Stimulated activated naive CD8-positive, alpha-beta T cell treated with anti-CD3 and anti-CD28 coated beads, Interleukin-15, Interleukin-2, amounts not matched to agents 100 ng/mL and 50 ng/mL, for 24 hours (primary cell): ENCODE results near the gene IRF3.

Experiments
- H3K27ac Mint-ChIP-seq: one replicate; pipeline ENCODE4 v1.8.0; 2021; ENCODE audit warnings: mild to moderate bottlenecking, mixed read lengths
- H3K27me3 Mint-ChIP-seq: one replicate; pipeline ENCODE4 v1.8.0; 2021; ENCODE audit warnings: mixed read lengths
- H3K36me3 Mint-ChIP-seq: one replicate; pipeline ENCODE4 v1.8.0; 2021; ENCODE audit warnings: low read depth, mixed read lengths
- H3K4me1 Mint-ChIP-seq: one replicate; pipeline ENCODE4 v1.8.0; 2021; ENCODE audit warnings: low read depth, mixed read lengths
- H3K4me3 Mint-ChIP-seq: one replicate; pipeline ENCODE4 v1.8.0; 2021; ENCODE audit warnings: mild to moderate bottlenecking, mixed read lengths
- H3K9me3 Mint-ChIP-seq: one replicate; pipeline ENCODE4 v1.8.0; 2021; ENCODE audit warnings: mixed read lengths

IRF3 gene

GRCh38 chr19:49690656-49691242, 25.1 kb upstream of the IRF3 start, which contains the start of gene CPT1C:
TSS of gene CPT1C (plus strand) at chr19:49691116. CDS start at chr19:49692253, 1,137 bp downstream.
- peaks cover 37% of the 10 kb centered on the region for H3K4me1 Mint-ChIP-seq
- H3K27ac Mint-ChIP-seq: peak within 1 kb of the TSS; percentile 50
- H3K9me3 Mint-ChIP-seq: no peaks in the 10 kb centered on the region
- H3K27me3 Mint-ChIP-seq: peaks cover 21% of the 10 kb centered on the region
- H3K36me3 Mint-ChIP-seq: peaks cover 22% of the 10 kb centered on the region
- peak within 1 kb of the TSS; percentile 60 for H3K4me3 Mint-ChIP-seq

- Mint-ChIP-seq H3K4me1 (peaks cover 37% of the 10 kb centered on the region), H3K36me3 (peaks cover 28% of the 10 kb centered on the region), H3K4me3 (peak overlapping the region; percentile 60), H3K27ac (peak overlapping the region; percentile 50), H3K9me3 (no peaks in the 10 kb centered on the region), H3K27me3 (peaks cover 21% of the 10 kb centered on the region)
Measured at GRCh38 chr19:49690079-49690655, 24.5 kb upstream of the IRF3 start.

GRCh38 chr19:49689133-49690078, 23.7 kb upstream of the IRF3 start, which contains the start of gene ADM5:
TSS of gene ADM5 (plus strand) at chr19:49689594. CDS start at chr19:49689838, 244 bp downstream.
- H3K4me1 Mint-ChIP-seq: peaks cover 37% of the 10 kb centered on the region
- peak within 1 kb of the TSS; percentile 50 for H3K27ac Mint-ChIP-seq
- no peaks in the 10 kb centered on the region for H3K9me3 Mint-ChIP-seq
- H3K36me3 Mint-ChIP-seq: peaks cover 32% of the 10 kb centered on the region
- peak within 1 kb of the TSS; percentile 60 for H3K4me3 Mint-ChIP-seq
- peaks cover 21% of the 10 kb centered on the region for H3K27me3 Mint-ChIP-seq

- Mint-ChIP-seq H3K4me1 (peaks cover 37% of the 10 kb centered on the region), H3K9me3 (no peaks in the 10 kb centered on the region), H3K4me3 (no peak overlapping the region), H3K27me3 (peaks cover 18% of the 10 kb centered on the region), H3K27ac (no peak overlapping the region), H3K36me3 (peaks cover 38% of the 10 kb centered on the region)
Measured at GRCh38 chr19:49688531-49689132, 23.0 kb upstream of the IRF3 start.

- Mint-ChIP-seq H3K36me3 (peaks cover 47% of the 10 kb centered on the region), H3K27ac (peak overlapping the region; percentile 55)
Measured at GRCh38 chr19:49687566-49688316, 22.1 kb upstream of the IRF3 start.

GRCh38 chr19:49687150-49687549, 21.5 kb upstream of the IRF3 start:
- Mint-ChIP-seq H3K36me3 (peaks cover 52% of the 10 kb centered on the region), H3K4me1 (peaks cover 42% of the 10 kb centered on the region), H3K9me3 (no peaks in the 10 kb centered on the region), H3K27me3 (peaks cover 9% of the 10 kb centered on the region), H3K27ac (no peak overlapping the region), H3K4me3 (no peak overlapping the region)

More at GRCh38 chr19:49687566-49688316, 22.1 kb upstream of the IRF3 start:
- no peaks in the 10 kb centered on the region for H3K9me3 Mint-ChIP-seq
- H3K4me1 Mint-ChIP-seq: peaks cover 37% of the 10 kb centered on the region
- no peak overlapping the region for H3K4me3 Mint-ChIP-seq
- H3K27me3 Mint-ChIP-seq: peaks cover 15% of the 10 kb centered on the region

GRCh38 chr19:49686503-49687088, 20.9 kb upstream of the IRF3 start:
- H3K9me3 Mint-ChIP-seq: no peaks in the 10 kb centered on the region
- no peak overlapping the region for H3K4me3 Mint-ChIP-seq
- H3K36me3 Mint-ChIP-seq: peaks cover 57% of the 10 kb centered on the region
- H3K27me3 Mint-ChIP-seq: peaks cover 9% of the 10 kb centered on the region
- H3K27ac Mint-ChIP-seq: no peak overlapping the region
- H3K4me1 Mint-ChIP-seq: peaks cover 46% of the 10 kb centered on the region

- H3K27ac Mint-ChIP-seq: peak overlapping the region; percentile 59
- H3K4me1 Mint-ChIP-seq: peaks cover 44% of the 10 kb centered on the region
- H3K36me3 Mint-ChIP-seq: peaks cover 61% of the 10 kb centered on the region
- no peaks in the 10 kb centered on the region for H3K9me3 Mint-ChIP-seq
- H3K4me3 Mint-ChIP-seq: no peak overlapping the region
- H3K27me3 Mint-ChIP-seq: peaks cover 7% of the 10 kb centered on the region
Measured at GRCh38 chr19:49685845-49686332, 20.2 kb upstream of the IRF3 start.

- peaks cover 64% of the 10 kb centered on the region for H3K36me3 Mint-ChIP-seq
- H3K27ac Mint-ChIP-seq: no peak overlapping the region
- no peak overlapping the region for H3K4me3 Mint-ChIP-seq
- no peaks in the 10 kb centered on the region for H3K9me3 Mint-ChIP-seq
- peaks cover 44% of the 10 kb centered on the region for H3K4me1 Mint-ChIP-seq
- H3K27me3 Mint-ChIP-seq: no peaks in the 10 kb centered on the region
Measured at GRCh38 chr19:49684983-49685553, 19.4 kb upstream of the IRF3 start.

- no peak overlapping the region for H3K4me3 Mint-ChIP-seq
- no peaks in the 10 kb centered on the region for H3K9me3 Mint-ChIP-seq
- H3K27ac Mint-ChIP-seq: no peak overlapping the region
- peaks cover 46% of the 10 kb centered on the region for H3K4me1 Mint-ChIP-seq
- H3K27me3 Mint-ChIP-seq: no peaks in the 10 kb centered on the region
- peaks cover 68% of the 10 kb centered on the region for H3K36me3 Mint-ChIP-seq
Measured at GRCh38 chr19:49684251-49684982, 18.8 kb upstream of the IRF3 start.

- Mint-ChIP-seq H3K27ac (no peak overlapping the region), H3K36me3 (peaks cover 68% of the 10 kb centered on the region), H3K4me3 (no peak overlapping the region)
Measured at GRCh38 chr19:49683814-49684250, 18.2 kb upstream of the IRF3 start.

GRCh38 chr19:49682274-49682673, 16.6 kb upstream of the IRF3 start:
- H3K27me3 Mint-ChIP-seq: no peaks in the 10 kb centered on the region
- no peak overlapping the region for H3K27ac Mint-ChIP-seq
- peaks cover 63% of the 10 kb centered on the region for H3K36me3 Mint-ChIP-seq
- peaks cover 41% of the 10 kb centered on the region for H3K4me1 Mint-ChIP-seq
- H3K9me3 Mint-ChIP-seq: no peaks in the 10 kb centered on the region
- H3K4me3 Mint-ChIP-seq: no peak overlapping the region

More at GRCh38 chr19:49683814-49684250, 18.2 kb upstream of the IRF3 start:
- Mint-ChIP-seq H3K9me3 (no peaks in the 10 kb centered on the region), H3K4me1 (peaks cover 45% of the 10 kb centered on the region), H3K27me3 (no peaks in the 10 kb centered on the region)

GRCh38 chr19:49681830-49682229, 16.2 kb upstream of the IRF3 start:
- Mint-ChIP-seq H3K9me3 (no peaks in the 10 kb centered on the region), H3K27me3 (no peaks in the 10 kb centered on the region), H3K27ac (no peak overlapping the region), H3K4me3 (no peak overlapping the region), H3K4me1 (peaks cover 38% of the 10 kb centered on the region), H3K36me3 (peaks cover 62% of the 10 kb centered on the region)
